Panc1 (cell line): Measurements from ENCODE around the gene CHSY1. TPM values are rescaled to one million over a fixed set of nuclear protein-coding genes. Genes with fewer than 3 reads are reported as not detected.

ENCODE experiments used
- ATAC-seq: fragments of 200-7000 bp; cut with Tn5 transposase; 2 replicates; pipeline ENCODE4 v1.9.1; 2020; ENCODE audit warnings: mild to moderate bottlenecking, moderate library complexity
- BruUV-seq: library from RNA; stranded (reverse); fragments of 400-500 nt; replicated peaks from 2 replicates; lab custom pipeline; 2021; lab: Mats Ljungman, UMichigan
- CTCF ChIA-PET: fragments of 300-600 bp; sonication (Branson Sonifier 250); formaldehyde crosslinking; loops from one replicate; lab custom pipeline; 2022; ENCODE audit warnings: antibody characterized with exemption; lab: Charles Lee
- POLR2A ChIA-PET: fragments of 300-600 bp; sonication (Branson Sonifier 250); formaldehyde crosslinking; loops from one replicate; lab custom pipeline; 2022; ENCODE audit warnings: antibody characterized with exemption; lab: Charles Lee
- DNase-seq: peaks from one replicate; pipeline ENCODE4 v3.0.0-alpha.2; 2010; ENCODE audit warnings: low read depth, low spot score
- H3K27ac ChIP-seq: 2 replicates; pipeline ENCODE4 v1.5.1; 2011; ENCODE audit warnings: mild to moderate bottlenecking, low read length, inconsistent platforms
- H3K27me3 ChIP-seq: fragments of 200-500 bp; sonication (Bioruptor generic); 2 replicates; pipeline ENCODE4 v1.6.0; 2014; ENCODE audit warnings: low read length, inconsistent platforms; ENCODE audit not compliant: control insufficient read depth, insufficient read depth
- H3K36me3 ChIP-seq: fragments of 200-500 bp; sonication (Bioruptor generic); 2 replicates; pipeline ENCODE4 v1.5.1; 2014; ENCODE audit warnings: inconsistent platforms, mild to moderate bottlenecking, low read length, moderate library complexity; ENCODE audit not compliant: control insufficient read depth, insufficient read depth
- H3K4me1 ChIP-seq: 2 replicates; pipeline ENCODE4 v1.5.1; 2011; ENCODE audit warnings: inconsistent platforms, mild to moderate bottlenecking, low read length, moderate library complexity; ENCODE audit not compliant: control insufficient read depth, insufficient read depth
- H3K4me3 ChIP-seq, 2 experiments: 2 replicates each; pipeline ENCODE4 v1.5.1; 2011 to 2012; ENCODE audit warnings: low read depth in 2 of 2, low read length in 2 of 2, mild to moderate bottlenecking in 2 of 2, inconsistent platforms in 1 of 2, moderate library complexity in 1 of 2
- H3K9me3 ChIP-seq: fragments of 200-500 bp; sonication (Bioruptor generic); 2 replicates; pipeline ENCODE4 v1.5.1; 2014; ENCODE audit warnings: low read depth, mild to moderate bottlenecking, inconsistent platforms, low read length, moderate library complexity; ENCODE audit not compliant: control insufficient read depth, insufficient read depth
- CTCF ChIP-seq: fragments of 450-650 bp; IDR thresholded peaks from 2 replicates; pipeline ENCODE4 v1.5.1; 2017; ENCODE audit warnings: mild to moderate bottlenecking
- POLR2AphosphoS5 ChIP-seq: IDR thresholded peaks from 2 replicates; pipeline ENCODE4 v1.6.1; 2012; ENCODE audit warnings: mild to moderate bottlenecking, low read depth, low read length, moderate library complexity
- REST ChIP-seq, 2 experiments: IDR thresholded peaks; 2 replicates each; pipeline ENCODE4 v1.6.1; 2011 to 2012; ENCODE audit warnings: low read depth in 2 of 2, control low read depth in 1 of 2, low read length in 1 of 2, mild to moderate bottlenecking in 1 of 2, moderate library complexity in 1 of 2; ENCODE audit not compliant: insufficient read depth in 1 of 2
- SIN3A ChIP-seq: IDR thresholded peaks from 2 replicates; pipeline ENCODE4 v1.6.1; 2012; ENCODE audit warnings: low read depth, mild to moderate bottlenecking, low read length, moderate library complexity, borderline replicate concordance; ENCODE audit not compliant: insufficient read depth
- TCF7L2 ChIP-seq: IDR thresholded peaks from 2 replicates; pipeline ENCODE4 v1.6.1; 2011; ENCODE audit warnings: mild to moderate bottlenecking, low read depth, low read length, inconsistent platforms
- in situ Hi-C: cut with HindIII; loops from 2 replicates; pipeline ENCODE4 v1.10.0; 2016; ENCODE audit warnings: low sequenced_read_pairs, low pct_unique_long_range_greater_than_20kb
- intact Hi-C: fragments of 100-400 bp; cut with micrococcal nuclease; formaldehyde crosslinking; loops from one replicate; pipeline ENCODE4 v1.10.0; 2022; ENCODE audit not compliant: unreplicated experiment
- total RNA-seq: library from RNA; stranded (reverse); gene quantifications from one replicate; pipeline ENCODE4 v1.2.1, GENCODE V29; 2021; ENCODE audit not compliant: unreplicated experiment

CHSY1 gene
- total RNA-seq, 1 experiment from 2014 or later = 50.8 TPM

GRCh38 chr15:101176625-101177024 lies 75.2 kb downstream of the CHSY1 start:
- TF ChIP-seq CTCF = no peak
- no peak for TF ChIP-seq TCF7L2
- no peak for TF ChIP-seq REST (IDR thresholded peaks at IDR 0.05; ENCODE audit: insufficient read depth in 1 of 2, low read depth in 2 of 2, low read length in 1 of 2)
- no peak for TF ChIP-seq SIN3A
- no peak for TF ChIP-seq POLR2AphosphoS5
- Histone ChIP-seq H3K4me3 (no peak overlapping the region), H3K36me3 (peaks cover 3% of the 10 kb centered on the region; the same call in 1 of the 2 replicates), H3K4me1 (peaks cover 16% of the 10 kb centered on the region), H3K27me3 (no peaks in the 10 kb centered on the region), H3K27ac (peak overlapping the region; percentile 55), H3K9me3 (no peaks in the 10 kb centered on the region)
- in situ Hi-C loops (no loop called here), intact Hi-C loops (no loop called here)
- DNase-seq = no peak
- BruUV-seq = no TSS peak
- ChIA-PET POLR2A (interaction anchor here (0.6 kb wide), 1 partner anchor 15 kb away, joined by 5 read pairs; no protein-coding TSS in a partner anchor), CTCF (no interaction called here)
- ATAC-seq = no peak

GRCh38 chr15:101175401-101175800 lies 76.4 kb downstream of the CHSY1 start:
- peaks cover 17% of the 10 kb centered on the region for H3K4me1 ChIP-seq
- no peak for DNase-seq
- peaks cover 3% of the 10 kb centered on the region; the same call in 1 of the 2 replicates for H3K36me3 ChIP-seq
- no TSS peak for BruUV-seq
- no peak for ATAC-seq
- no peak overlapping the region for H3K27ac ChIP-seq
- in situ Hi-C loops (no loop called here), intact Hi-C loops (no loop called here)
- CTCF ChIA-PET = no interaction called here
- H3K4me3 ChIP-seq = no peak overlapping the region
- POLR2A ChIA-PET = no interaction called here
- no peaks in the 10 kb centered on the region for H3K27me3 ChIP-seq
- TF ChIP-seq TCF7L2 (no peak), SIN3A (no peak), CTCF (no peak), REST (IDR thresholded peaks at IDR 0.05; ENCODE audit: insufficient read depth in 1 of 2, low read depth in 2 of 2, low read length in 1 of 2) (no peak), POLR2AphosphoS5 (no peak)
- no peaks in the 10 kb centered on the region for H3K9me3 ChIP-seq
